H9 (cell line): Measurements from ENCODE around the gene AKAP17A. TPM values are rescaled to one million over a fixed set of nuclear protein-coding genes. Genes with fewer than 3 reads are reported as not detected.
"Not testable (repeated sequence)": the region's sequence is repeated elsewhere in the genome, so short reads cannot be mapped to it uniquely, and the experiment has no call there.

Experiments
- DNase-seq: peaks from one replicate; pipeline ENCODE4 v3.0.0-alpha.2; 2017
- H2AFZ ChIP-seq: one replicate; pipeline ENCODE4 v1.6.1; 2013; ENCODE audit warnings: mild to moderate bottlenecking, low read length, control low read depth, moderate library complexity
- H2AK5ac ChIP-seq: 2 replicates; pipeline ENCODE4 v1.6.1; 2013; ENCODE audit warnings: low read length, control low read depth, mixed read lengths; ENCODE audit not compliant: insufficient read length
- H2BK120ac ChIP-seq: one replicate; pipeline ENCODE4 v1.6.1; 2013; ENCODE audit warnings: low read depth, mild to moderate bottlenecking, low read length, control low read depth, inconsistent platforms; ENCODE audit not compliant: poor library complexity, severe bottlenecking
- H2BK12ac ChIP-seq: 2 replicates; pipeline ENCODE4 v1.6.1; 2013; ENCODE audit warnings: low read length, control low read depth, mixed read lengths, low read depth; ENCODE audit not compliant: insufficient read length
- H2BK15ac ChIP-seq: 2 replicates; pipeline ENCODE4 v1.6.1; 2013; ENCODE audit warnings: low read depth, low read length, control low read depth
- H2BK20ac ChIP-seq: one replicate; pipeline ENCODE4 v1.6.1; 2013; ENCODE audit warnings: low read depth, mild to moderate bottlenecking, low read length, control low read depth, inconsistent platforms; ENCODE audit not compliant: poor library complexity, severe bottlenecking
- H2BK5ac ChIP-seq: 2 replicates; pipeline ENCODE4 v1.6.1; 2013; ENCODE audit warnings: low read length, control low read depth, mixed read lengths; ENCODE audit not compliant: insufficient read length
- H3K14ac ChIP-seq: 2 replicates; pipeline ENCODE4 v1.6.1; 2013; ENCODE audit warnings: low read length, control low read depth; ENCODE audit not compliant: insufficient read depth
- H3K18ac ChIP-seq: 2 replicates; pipeline ENCODE4 v1.6.1; 2013; ENCODE audit warnings: low read depth, mild to moderate bottlenecking, mixed read lengths, low read length, control low read depth; ENCODE audit not compliant: insufficient read length
- H3K23ac ChIP-seq: 2 replicates; pipeline ENCODE4 v1.6.1; 2013; ENCODE audit warnings: low read length, control low read depth, mixed read lengths, low read depth; ENCODE audit not compliant: insufficient read length
- H3K23me2 ChIP-seq: 2 replicates; pipeline ENCODE4 v1.6.1; 2013; ENCODE audit warnings: low read depth, mild to moderate bottlenecking, mixed read lengths, low read length, control low read depth; ENCODE audit not compliant: insufficient read length, poor library complexity, severe bottlenecking
- H3K27ac ChIP-seq: 2 replicates; pipeline ENCODE4 v1.5.1; 2013; ENCODE audit warnings: low read length, control low read depth, mixed read lengths, low read depth; ENCODE audit not compliant: insufficient read length
- H3K27me3 ChIP-seq: 2 replicates; pipeline ENCODE4 v1.6.1; 2013; ENCODE audit warnings: low read length, control low read depth, inconsistent platforms; ENCODE audit not compliant: insufficient read depth
- H3K4ac ChIP-seq: 2 replicates; pipeline ENCODE4 v1.6.1; 2013; ENCODE audit warnings: low read depth, mild to moderate bottlenecking, control low read depth, inconsistent platforms, low read length, moderate library complexity
- H3K4me1 ChIP-seq: 2 replicates; pipeline ENCODE4 v1.6.1; 2013; ENCODE audit warnings: low read length, control low read depth, inconsistent platforms; ENCODE audit not compliant: insufficient read depth
- H3K4me2 ChIP-seq: 2 replicates; pipeline ENCODE4 v1.6.1; 2013; ENCODE audit warnings: low read length, control low read depth, mixed read lengths; ENCODE audit not compliant: insufficient read length, insufficient read depth
- H3K56ac ChIP-seq: 2 replicates; pipeline ENCODE4 v1.6.1; 2013; ENCODE audit warnings: low read depth, mild to moderate bottlenecking, mixed read lengths, low read length, control low read depth; ENCODE audit not compliant: insufficient read length
- H3K79me1 ChIP-seq: 2 replicates; pipeline ENCODE4 v1.6.1; 2013; ENCODE audit warnings: low read depth, mild to moderate bottlenecking, moderate library complexity, low read length, control low read depth, inconsistent platforms; ENCODE audit not compliant: insufficient read depth, poor library complexity, severe bottlenecking
- H3K79me2 ChIP-seq: 2 replicates; pipeline ENCODE4 v1.6.1; 2013; ENCODE audit warnings: low read length, control low read depth, inconsistent platforms; ENCODE audit not compliant: insufficient read depth
- H3K9ac ChIP-seq: 2 replicates; pipeline ENCODE4 v1.6.1; 2013; ENCODE audit warnings: low read length, control low read depth, mixed read lengths; ENCODE audit not compliant: insufficient read length; ENCODE audit errors: extremely low read depth
- H3K9me3 ChIP-seq: one replicate; pipeline ENCODE4 v1.6.1; 2013; ENCODE audit warnings: low read depth, low read length, inconsistent platforms; ENCODE audit not compliant: control insufficient read depth
- H3T11ph ChIP-seq: one replicate; pipeline ENCODE4 v1.6.1; 2013; ENCODE audit warnings: mild to moderate bottlenecking, low read length, control low read depth, inconsistent platforms
- H4K20me1 ChIP-seq: one replicate; pipeline ENCODE4 v1.6.1; 2013; ENCODE audit not compliant: control insufficient read depth, insufficient read length, insufficient read depth
- H4K5ac ChIP-seq: 2 replicates; pipeline ENCODE4 v1.6.1; 2013; ENCODE audit warnings: low read depth, mild to moderate bottlenecking, mixed read lengths, low read length, control low read depth; ENCODE audit not compliant: insufficient read length
- H4K8ac ChIP-seq: replicated peaks from 2 replicates; pipeline ENCODE4 v1.6.1; 2013; ENCODE audit warnings: low read length, control low read depth, mixed read lengths, low read depth; ENCODE audit not compliant: insufficient read length
- H4K91ac ChIP-seq: 2 replicates; pipeline ENCODE4 v1.6.1; 2013; ENCODE audit warnings: low read depth, mild to moderate bottlenecking, moderate library complexity, mixed read lengths, low read length, control low read depth; ENCODE audit not compliant: insufficient read length
- H3K27ac Mint-ChIP-seq, 3 experiments: 2 replicates in 2 of 3; 3 replicates in 1 of 3; pipeline ENCODE4 v1.8.0; 2020 to 2021; ENCODE audit warnings: mixed read lengths in 3 of 3, mild to moderate bottlenecking in 1 of 3, moderate library complexity in 1 of 3
- H3K27me3 Mint-ChIP-seq: 2 replicates; pipeline ENCODE4 v1.8.0; 2021; ENCODE audit warnings: low read depth, mild to moderate bottlenecking, moderate library complexity, mixed read lengths
- H3K36me3 Mint-ChIP-seq, 3 experiments: 2 replicates in 2 of 3; 3 replicates in 1 of 3; pipeline ENCODE4 v1.8.0; 2020 to 2021; ENCODE audit warnings: low read depth in 3 of 3, mixed read lengths in 3 of 3; ENCODE audit not compliant: insufficient read depth in 1 of 3
- H3K4me1 Mint-ChIP-seq, 2 experiments: 2 replicates each; pipeline ENCODE4 v1.8.0; 2020; ENCODE audit warnings: mixed read lengths in 2 of 2
- H3K4me3 Mint-ChIP-seq, 2 experiments: 2 replicates in 1 of 2; 3 replicates in 1 of 2; pipeline ENCODE4 v1.8.0; 2020 to 2021; ENCODE audit warnings: mild to moderate bottlenecking in 2 of 2, mixed read lengths in 2 of 2, moderate library complexity in 1 of 2
- H3K9me3 Mint-ChIP-seq, 2 experiments: 2 replicates in 1 of 2; 3 replicates in 1 of 2; pipeline ENCODE4 v1.8.0; 2020; ENCODE audit warnings: mild to moderate bottlenecking in 2 of 2, mixed read lengths in 2 of 2, moderate library complexity in 1 of 2
- WGBS: extraction: QIAGEN DNeasy Blood & Tissue Kit; methylation state at CpG from one replicate; pipeline ENCODE4 v1.1.7; 2013; ENCODE audit warnings: missing lambda C conversion rate, low lambda C conversion rate, mixed read lengths; ENCODE audit not compliant: insufficient read length; ENCODE audit errors: extremely low coverage; 5-methylcytosine and 5-hydroxymethylcytosine counted together
- total RNA-seq: library from RNA; stranded (reverse); gene quantifications from 2 replicates; pipeline ENCODE4 v1.2.1, GENCODE V29; 2021
- TF ChIP-seq, protein P1 (sequence below): fragments of 200-600 bp; sonication (generic); conservative IDR thresholded peaks from 3 replicates; pipeline ENCODE4 v1.8.0; 2021; ENCODE audit warnings: antibody characterized with exemption, mild to moderate bottlenecking

AKAP17A gene
- total RNA-seq, 1 experiment from 2014 or later, result 39.7 TPM

DNA sequence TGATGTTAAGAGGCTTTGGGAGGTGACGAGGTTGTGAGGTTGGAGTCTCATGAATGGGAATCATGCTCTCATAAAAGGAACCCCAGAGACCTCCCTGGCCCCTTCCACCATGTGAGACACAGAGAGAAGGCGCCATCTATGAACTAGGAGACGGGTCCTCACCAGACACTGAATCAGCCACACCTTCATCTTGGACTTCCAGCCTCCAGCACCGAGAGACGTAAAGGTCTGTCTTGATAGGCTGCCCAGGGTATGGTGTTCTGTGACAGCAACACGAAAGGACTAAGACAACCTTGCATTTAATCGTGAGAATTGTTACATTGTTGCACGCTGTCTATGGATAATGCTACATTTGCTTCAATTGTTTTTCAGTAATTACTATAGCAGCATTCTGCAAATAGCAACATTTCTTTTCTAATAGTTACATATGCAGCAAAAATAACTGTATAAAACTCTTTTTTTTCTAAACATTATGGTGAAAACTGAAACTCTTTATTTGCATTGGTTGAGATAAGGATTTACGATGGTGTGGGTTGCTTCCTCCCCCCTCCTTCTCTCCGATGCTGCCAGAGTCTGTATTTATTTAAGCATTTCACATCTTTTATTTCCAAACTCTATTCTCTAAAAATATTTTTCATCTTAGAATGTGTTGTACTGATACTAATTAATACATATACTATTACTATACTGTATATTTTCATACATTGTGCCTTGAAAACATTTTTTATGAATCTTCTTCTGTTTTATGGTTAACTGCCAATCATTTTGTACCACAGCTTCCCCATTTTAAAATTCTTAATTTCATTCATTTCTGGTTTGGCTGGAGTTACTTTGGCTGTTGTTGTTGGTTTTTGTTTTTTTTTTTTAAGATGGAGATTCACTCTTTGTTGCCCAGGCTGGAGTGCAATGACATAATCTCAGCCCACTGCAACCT is 26.4 kb upstream of the AKAP17A start:
- no peak overlapping the region for H4K8ac ChIP-seq
- H3K27me3 Mint-ChIP-seq, result peaks cover 3% of the 10 kb centered on the region
- no peak overlapping the region for H3T11ph ChIP-seq
- H3K23ac ChIP-seq, result no peak overlapping the region
- H3K27ac ChIP-seq, result no peak overlapping the region
- no peak overlapping the region for H4K91ac ChIP-seq
- no peaks in the 10 kb centered on the region for H3K4me1 ChIP-seq
- H2BK15ac ChIP-seq, result no peak overlapping the region
- no peaks in the 10 kb centered on the region for H3K27me3 ChIP-seq
- no peak overlapping the region for H3K4me3 Mint-ChIP-seq
- H3K23me2 ChIP-seq, result no peaks in the 10 kb centered on the region
- TF ChIP-seq, protein P1, sequence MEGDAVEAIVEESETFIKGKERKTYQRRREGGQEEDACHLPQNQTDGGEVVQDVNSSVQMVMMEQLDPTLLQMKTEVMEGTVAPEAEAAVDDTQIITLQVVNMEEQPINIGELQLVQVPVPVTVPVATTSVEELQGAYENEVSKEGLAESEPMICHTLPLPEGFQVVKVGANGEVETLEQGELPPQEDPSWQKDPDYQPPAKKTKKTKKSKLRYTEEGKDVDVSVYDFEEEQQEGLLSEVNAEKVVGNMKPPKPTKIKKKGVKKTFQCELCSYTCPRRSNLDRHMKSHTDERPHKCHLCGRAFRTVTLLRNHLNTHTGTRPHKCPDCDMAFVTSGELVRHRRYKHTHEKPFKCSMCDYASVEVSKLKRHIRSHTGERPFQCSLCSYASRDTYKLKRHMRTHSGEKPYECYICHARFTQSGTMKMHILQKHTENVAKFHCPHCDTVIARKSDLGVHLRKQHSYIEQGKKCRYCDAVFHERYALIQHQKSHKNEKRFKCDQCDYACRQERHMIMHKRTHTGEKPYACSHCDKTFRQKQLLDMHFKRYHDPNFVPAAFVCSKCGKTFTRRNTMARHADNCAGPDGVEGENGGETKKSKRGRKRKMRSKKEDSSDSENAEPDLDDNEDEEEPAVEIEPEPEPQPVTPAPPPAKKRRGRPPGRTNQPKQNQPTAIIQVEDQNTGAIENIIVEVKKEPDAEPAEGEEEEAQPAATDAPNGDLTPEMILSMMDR, result no peak
- no peak overlapping the region for H2BK12ac ChIP-seq
- no peaks in the 10 kb centered on the region for H3K79me2 ChIP-seq
- no peak overlapping the region for H3K9ac ChIP-seq
- no CpG with 5 or more reads among the region's 10 CpGs for WGBS
- H3K9me3 Mint-ChIP-seq, result peaks cover 0 to 4% of the 10 kb centered on the region in 2 experiments; a peak in 3 of 5 replicates
- no peak overlapping the region for H3K27ac Mint-ChIP-seq
- H3K4me1 Mint-ChIP-seq, result no peaks in the 10 kb centered on the region
- no peak overlapping the region for H2BK120ac ChIP-seq
- H2BK20ac ChIP-seq, result no peak overlapping the region
- no peak overlapping the region for H4K5ac ChIP-seq
- H3K9me3 ChIP-seq, result no peaks in the 10 kb centered on the region
- H2AK5ac ChIP-seq, result no peak overlapping the region
- H3K36me3 Mint-ChIP-seq, result no peaks in the 10 kb centered on the region
- no peak overlapping the region for H2BK5ac ChIP-seq
- no peaks in the 10 kb centered on the region for H3K79me1 ChIP-seq
- H3K56ac ChIP-seq, result no peak overlapping the region
- no peak for DNase-seq
- H3K4me2 ChIP-seq, result no peak overlapping the region
- H3K18ac ChIP-seq, result no peak overlapping the region
- no peak overlapping the region for H3K14ac ChIP-seq
- H4K20me1 ChIP-seq, result no peaks in the 10 kb centered on the region
- H2AFZ ChIP-seq, result no peak overlapping the region
- no peak overlapping the region for H3K4ac ChIP-seq

DNA sequence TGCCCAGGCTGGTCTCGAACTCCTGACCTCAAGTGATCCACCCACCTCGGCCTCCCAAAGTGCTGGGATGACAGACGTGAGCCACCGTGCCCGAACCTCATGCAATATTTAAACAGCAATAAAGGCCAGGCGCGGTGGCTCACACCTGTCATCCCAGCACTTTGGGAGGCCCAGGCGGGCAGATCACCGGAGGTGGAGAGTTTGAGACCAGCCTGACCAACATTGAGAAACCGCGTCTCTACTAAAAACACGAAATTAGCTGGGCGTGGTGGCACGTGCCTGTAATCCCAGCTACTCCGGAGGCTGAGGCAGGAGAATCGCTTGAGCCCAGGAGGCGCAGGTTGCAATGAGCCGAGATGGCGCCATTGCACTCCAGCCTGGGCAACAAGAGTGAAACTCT is 17.2 kb upstream of the AKAP17A start:
- H3K9ac ChIP-seq, H3K4me2 ChIP-seq, H3K14ac ChIP-seq, H3K4me1 Mint-ChIP-seq, H4K5ac ChIP-seq, H3K4me3 Mint-ChIP-seq, H3K9me3 ChIP-seq, DNase-seq, H3K56ac ChIP-seq, H3K4me1 ChIP-seq, H3K79me2 ChIP-seq, H3K23me2 ChIP-seq, H3K79me1 ChIP-seq, H3K27ac Mint-ChIP-seq, H2BK15ac ChIP-seq, H3K27me3 Mint-ChIP-seq, H4K8ac ChIP-seq, H2BK20ac ChIP-seq, H3K18ac ChIP-seq, H3K27me3 ChIP-seq, H2AFZ ChIP-seq, H2BK12ac ChIP-seq, H3T11ph ChIP-seq, H2AK5ac ChIP-seq, H3K36me3 Mint-ChIP-seq, H3K4ac ChIP-seq, H2BK5ac ChIP-seq, H3K9me3 Mint-ChIP-seq, H3K27ac ChIP-seq, H3K23ac ChIP-seq, H4K91ac ChIP-seq, H2BK120ac ChIP-seq, H4K20me1 ChIP-seq: not testable (repeated sequence)
- WGBS, result no CpG with 5 or more reads among the region's 19 CpGs
